Breast epithelium (tissue), 4 donors: ENCODE data around the gene OR51M1. TPM values are rescaled to one million over a fixed set of nuclear protein-coding genes. Genes with fewer than 3 reads are reported as not detected.

Experiments
- DNase-seq, 2 donors: peaks; one replicate each; pipeline ENCODE4 v3.0.0-alpha.2; 2019; ENCODE audit warnings: low spot score in 2 of 2
- H3K27ac ChIP-seq, 2 donors: fragments of 200-600 bp; sonication (generic) in 1 of 2; one replicate each; pipeline ENCODE4 v1.5.1; 2016 to 2019; ENCODE audit warnings: mild to moderate bottlenecking in 1 of 2
- H3K27me3 ChIP-seq, 2 donors: fragments of 200-600 bp; sonication (generic) in 1 of 2; one replicate each; pipeline versions ENCODE4 v1.5.1 to v1.6.0; 2017 to 2019; ENCODE audit warnings: control low read depth in 1 of 2, mild to moderate bottlenecking in 1 of 2
- H3K36me3 ChIP-seq: fragments of 200-600 bp; one replicate; pipeline ENCODE4 v1.5.1; 2019
- H3K4me1 ChIP-seq, 2 donors: fragments of 200-600 bp; sonication (generic); one replicate each; pipeline ENCODE4 v1.5.1; 2016 to 2019; ENCODE audit warnings: control low read depth in 1 of 2
- H3K4me3 ChIP-seq, 3 donors: fragments of 200-600 bp; sonication (generic); 1 replicate in 2 of 3; 2 replicates in 1 of 3; pipeline ENCODE4 v1.5.1; 2016 to 2019; ENCODE audit warnings: mild to moderate bottlenecking in 3 of 3, moderate library complexity in 2 of 3
- H3K9me3 ChIP-seq, 2 donors: fragments of 200-600 bp; sonication (generic) in 1 of 2; one replicate each; pipeline ENCODE4 v1.5.1; 2016 to 2019; ENCODE audit warnings: control low read depth in 1 of 2
- CTCF ChIP-seq, 3 donors: fragments of 450-650 bp; IDR thresholded peaks; one replicate each; pipeline ENCODE4 v1.5.1; 2016 to 2017; ENCODE audit warnings: antibody characterized with exemption in 3 of 3, mild to moderate bottlenecking in 3 of 3, moderate library complexity in 3 of 3
- POLR2A ChIP-seq: fragments of 450-650 bp; IDR thresholded peaks from one replicate; pipeline ENCODE4 v1.6.1; 2016; ENCODE audit warnings: antibody characterized with exemption, mild to moderate bottlenecking, moderate library complexity
- POLR2AphosphoS5 ChIP-seq, 3 donors: sonication (generic); formaldehyde crosslinking; IDR thresholded peaks; one replicate each; pipeline ENCODE4 v1.6.1; 2017; ENCODE audit warnings: antibody characterized with exemption in 3 of 3
- intact Hi-C: fragments of 100-400 bp; cut with DNase I; formaldehyde crosslinking; loops from one replicate; pipeline ENCODE4 v1.15.1; 2023; ENCODE audit warnings: low total_unique reads
- total RNA-seq, 3 donors: library from RNA; depleted of rRNA; stranded (reverse); fragments of >200 nt; gene quantifications; one replicate each; pipeline ENCODE4 v1.1.0, GENCODE V29; 2016

Gene OR51M1
- total RNA-seq, 3 donors from 2014 or later: not detected

GRCh38 chr11:5390210-5390609 lies 6.6 kb downstream of the OR51M1 start:
- no peaks in the 10 kb centered on the region for H3K36me3 ChIP-seq
- no peaks in the 10 kb centered on the region for H3K27me3 ChIP-seq
- TF ChIP-seq POLR2A (no peak), POLR2AphosphoS5 (IDR thresholded peaks at IDR 0.05) (no peak), CTCF (IDR thresholded peaks at IDR 0.05) (no peak)
- no peak for DNase-seq
- no peaks in the 10 kb centered on the region for H3K9me3 ChIP-seq
- intact Hi-C loops: no loop called here
- H3K4me1 ChIP-seq: no peaks in the 10 kb centered on the region
- no peak overlapping the region for H3K4me3 ChIP-seq
- H3K27ac ChIP-seq: no peak overlapping the region

- no peaks in the 10 kb centered on the region for H3K4me1 ChIP-seq
- DNase-seq: no peak
- no peaks in the 10 kb centered on the region for H3K36me3 ChIP-seq
- intact Hi-C loops: no loop called here
- no peaks in the 10 kb centered on the region for H3K9me3 ChIP-seq
- no peaks in the 10 kb centered on the region for H3K27me3 ChIP-seq
- no peak overlapping the region for H3K27ac ChIP-seq
- H3K4me3 ChIP-seq: no peak overlapping the region
- TF ChIP-seq POLR2AphosphoS5 (IDR thresholded peaks at IDR 0.05): no peak
- no peak for TF ChIP-seq POLR2A
- no peak for TF ChIP-seq CTCF (IDR thresholded peaks at IDR 0.05)
Observed at GRCh38 chr11:5394091-5394490, 10.5 kb downstream of the OR51M1 start.

GRCh38 chr11:5398936-5399335 lies 15.3 kb downstream of the OR51M1 start:
- no peaks in the 10 kb centered on the region for H3K27me3 ChIP-seq
- no peak for TF ChIP-seq CTCF (IDR thresholded peaks at IDR 0.05)
- TF ChIP-seq POLR2AphosphoS5 (IDR thresholded peaks at IDR 0.05): no peak
- no peak for TF ChIP-seq POLR2A
- H3K27ac ChIP-seq: no peak overlapping the region
- no peaks in the 10 kb centered on the region for H3K36me3 ChIP-seq
- intact Hi-C loops: no loop called here
- H3K4me3 ChIP-seq: no peak overlapping the region
- H3K9me3 ChIP-seq: no peaks in the 10 kb centered on the region
- DNase-seq: no peak
- H3K4me1 ChIP-seq: no peaks in the 10 kb centered on the region

- Histone ChIP-seq H3K27me3 (no peaks in the 10 kb centered on the region), H3K4me1 (no peaks in the 10 kb centered on the region), H3K36me3 (no peaks in the 10 kb centered on the region), H3K27ac (no peak overlapping the region), H3K9me3 (no peaks in the 10 kb centered on the region), H3K4me3 (no peak overlapping the region)
- TF ChIP-seq CTCF (IDR thresholded peaks at IDR 0.05) (no peak), POLR2A (no peak), POLR2AphosphoS5 (IDR thresholded peaks at IDR 0.05) (no peak)
- intact Hi-C loops: no loop called here
- no peak for DNase-seq
Observed at GRCh38 chr11:5405173-5405572, 21.6 kb downstream of the OR51M1 start.

GRCh38 chr11:5420993-5421392 lies 37.4 kb downstream of the OR51M1 start:
- no peaks in the 10 kb centered on the region for H3K4me1 ChIP-seq
- no peaks in the 10 kb centered on the region for H3K9me3 ChIP-seq
- H3K36me3 ChIP-seq: no peaks in the 10 kb centered on the region
- no peak overlapping the region for H3K27ac ChIP-seq
- no peak for TF ChIP-seq POLR2AphosphoS5 (IDR thresholded peaks at IDR 0.05)
- no peak for TF ChIP-seq POLR2A
- no peak for TF ChIP-seq CTCF (IDR thresholded peaks at IDR 0.05)
- DNase-seq: no peak
- no peak overlapping the region for H3K4me3 ChIP-seq
- intact Hi-C loops: no loop called here
- H3K27me3 ChIP-seq: no peaks in the 10 kb centered on the region
